ENCODE results near the gene ACKR2.

GRCh38 chr3:42906070-42906847 is 97.0 kb downstream of the ACKR2 start, which contains the start of gene ZNF662:
- TF ChIP-seq POLR2A (IDR thresholded peaks at IDR 0.05) (peak; percentile 46), CTCF (IDR thresholded peaks at IDR 0.05) (no peak), EP300 (IDR thresholded peaks at IDR 0.05; ENCODE audit: low read depth) (no peak), POLR2AphosphoS5 (IDR thresholded peaks at IDR 0.05) (no peak)

Data from transverse colon (tissue), 4 donors.